ENCODE results near the gene AGBL4. TPM values are rescaled to one million over a fixed set of nuclear protein-coding genes. Genes with fewer than 3 reads are reported as not detected.

The AGBL4 gene
- total RNA-seq, 1 donor from 2014 or later = not detected

GRCh38 chr1:49226758-49227157 is 797.0 kb downstream of the AGBL4 start:
- H3K27ac Mint-ChIP-seq = no peak overlapping the region
- H3K4me1 Mint-ChIP-seq (ENCODE audit: low read depth) = no peaks in the 10 kb centered on the region
- no peak overlapping the region for H3K4me3 Mint-ChIP-seq
- no peaks in the 10 kb centered on the region for H3K27me3 Mint-ChIP-seq (ENCODE audit: insufficient read depth)
- intact Hi-C loops (cut with micrococcal nuclease) = no loop called here
- no peak for DNase-seq (ENCODE audit: low spot score)
- no peaks in the 10 kb centered on the region for H3K36me3 Mint-ChIP-seq (ENCODE audit: low read depth)
- H3K9me3 Mint-ChIP-seq = no peaks in the 10 kb centered on the region

GRCh38 chr1:49225464-49225863 is 798.3 kb downstream of the AGBL4 start:
- Mint-ChIP-seq H3K27ac (no peak overlapping the region), H3K36me3 (ENCODE audit: low read depth) (no peaks in the 10 kb centered on the region), H3K4me3 (no peak overlapping the region), H3K4me1 (ENCODE audit: low read depth) (no peaks in the 10 kb centered on the region), H3K27me3 (ENCODE audit: insufficient read depth) (no peaks in the 10 kb centered on the region), H3K9me3 (no peaks in the 10 kb centered on the region)
- intact Hi-C loops (cut with micrococcal nuclease) = no loop called here
- no peak for DNase-seq (ENCODE audit: low spot score)

- intact Hi-C loops (cut with micrococcal nuclease) = no loop called here
- no peak overlapping the region for H3K27ac Mint-ChIP-seq
- H3K9me3 Mint-ChIP-seq = no peaks in the 10 kb centered on the region
- H3K36me3 Mint-ChIP-seq (ENCODE audit: low read depth) = no peaks in the 10 kb centered on the region
- no peaks in the 10 kb centered on the region for H3K27me3 Mint-ChIP-seq (ENCODE audit: insufficient read depth)
- DNase-seq (ENCODE audit: low spot score) = no peak
- H3K4me3 Mint-ChIP-seq = no peak overlapping the region
- no peaks in the 10 kb centered on the region for H3K4me1 Mint-ChIP-seq (ENCODE audit: low read depth)
Observed at GRCh38 chr1:49213301-49213700, 810.5 kb downstream of the AGBL4 start.

GRCh38 chr1:49208712-49209111 is 815.0 kb downstream of the AGBL4 start:
- Mint-ChIP-seq H3K27ac (no peak overlapping the region), H3K9me3 (no peaks in the 10 kb centered on the region), H3K4me3 (no peak overlapping the region), H3K27me3 (ENCODE audit: insufficient read depth) (no peaks in the 10 kb centered on the region), H3K36me3 (ENCODE audit: low read depth) (no peaks in the 10 kb centered on the region), H3K4me1 (ENCODE audit: low read depth) (no peaks in the 10 kb centered on the region)
- no peak for DNase-seq (ENCODE audit: low spot score)
- intact Hi-C loops (cut with micrococcal nuclease) = no loop called here

GRCh38 chr1:49204720-49205119 is 819.0 kb downstream of the AGBL4 start:
- H3K4me3 Mint-ChIP-seq = no peak overlapping the region

GRCh38 chr1:49200738-49201137 is 823.0 kb downstream of the AGBL4 start:
- H3K4me1 Mint-ChIP-seq (ENCODE audit: low read depth) = no peaks in the 10 kb centered on the region
- intact Hi-C loops (cut with micrococcal nuclease) = no loop called here
- no peak for DNase-seq (ENCODE audit: low spot score)
- peaks cover 19% of the 10 kb centered on the region for H3K9me3 Mint-ChIP-seq
- H3K36me3 Mint-ChIP-seq (ENCODE audit: low read depth) = no peaks in the 10 kb centered on the region
- H3K27me3 Mint-ChIP-seq (ENCODE audit: insufficient read depth) = no peaks in the 10 kb centered on the region
- H3K4me3 Mint-ChIP-seq = no peak overlapping the region
- no peak overlapping the region for H3K27ac Mint-ChIP-seq

More at GRCh38 chr1:49204720-49205119, 819.0 kb downstream of the AGBL4 start:
- intact Hi-C loops (cut with micrococcal nuclease) = no loop called here
- no peaks in the 10 kb centered on the region for H3K27me3 Mint-ChIP-seq (ENCODE audit: insufficient read depth)
- no peak for DNase-seq (ENCODE audit: low spot score)
- H3K27ac Mint-ChIP-seq = no peak overlapping the region
- no peaks in the 10 kb centered on the region for H3K36me3 Mint-ChIP-seq (ENCODE audit: low read depth)
- peaks cover 7% of the 10 kb centered on the region for H3K9me3 Mint-ChIP-seq
- H3K4me1 Mint-ChIP-seq (ENCODE audit: low read depth) = no peaks in the 10 kb centered on the region

- Mint-ChIP-seq H3K4me1 (ENCODE audit: low read depth) (no peaks in the 10 kb centered on the region), H3K9me3 (peaks cover 27% of the 10 kb centered on the region), H3K36me3 (ENCODE audit: low read depth) (no peaks in the 10 kb centered on the region), H3K27me3 (ENCODE audit: insufficient read depth) (no peaks in the 10 kb centered on the region), H3K27ac (no peak overlapping the region), H3K4me3 (no peak overlapping the region)
- intact Hi-C loops (cut with micrococcal nuclease) = no loop called here
- DNase-seq (ENCODE audit: low spot score) = no peak
Observed at GRCh38 chr1:49199564-49199963, 824.2 kb downstream of the AGBL4 start.

GRCh38 chr1:49197081-49197480 is 826.7 kb downstream of the AGBL4 start:
- no peaks in the 10 kb centered on the region for H3K4me1 Mint-ChIP-seq (ENCODE audit: low read depth)
- peaks cover 27% of the 10 kb centered on the region for H3K9me3 Mint-ChIP-seq
- no peak for DNase-seq (ENCODE audit: low spot score)
- intact Hi-C loops (cut with micrococcal nuclease) = no loop called here
- no peaks in the 10 kb centered on the region for H3K36me3 Mint-ChIP-seq (ENCODE audit: low read depth)
- no peak overlapping the region for H3K27ac Mint-ChIP-seq
- H3K4me3 Mint-ChIP-seq = no peak overlapping the region
- no peaks in the 10 kb centered on the region for H3K27me3 Mint-ChIP-seq (ENCODE audit: insufficient read depth)

- Mint-ChIP-seq H3K27me3 (ENCODE audit: insufficient read depth) (no peaks in the 10 kb centered on the region), H3K9me3 (peaks cover 11% of the 10 kb centered on the region), H3K4me3 (no peak overlapping the region), H3K27ac (no peak overlapping the region), H3K36me3 (ENCODE audit: low read depth) (no peaks in the 10 kb centered on the region), H3K4me1 (ENCODE audit: low read depth) (no peaks in the 10 kb centered on the region)
- intact Hi-C loops (cut with micrococcal nuclease) = no loop called here
- no peak for DNase-seq (ENCODE audit: low spot score)
Observed at GRCh38 chr1:49190138-49190537, 833.6 kb downstream of the AGBL4 start.

GRCh38 chr1:49187056-49187455 is 836.7 kb downstream of the AGBL4 start:
- Mint-ChIP-seq H3K27me3 (ENCODE audit: insufficient read depth) (no peaks in the 10 kb centered on the region), H3K9me3 (peaks cover 8% of the 10 kb centered on the region), H3K36me3 (ENCODE audit: low read depth) (no peaks in the 10 kb centered on the region), H3K4me3 (no peak overlapping the region), H3K27ac (no peak overlapping the region), H3K4me1 (ENCODE audit: low read depth) (no peaks in the 10 kb centered on the region)
- intact Hi-C loops (cut with micrococcal nuclease) = no loop called here
- no peak for DNase-seq (ENCODE audit: low spot score)

- no peak for DNase-seq (ENCODE audit: low spot score)
- H3K27me3 Mint-ChIP-seq (ENCODE audit: insufficient read depth) = no peaks in the 10 kb centered on the region
- intact Hi-C loops (cut with micrococcal nuclease) = no loop called here
- H3K4me3 Mint-ChIP-seq = no peak overlapping the region
- H3K27ac Mint-ChIP-seq = no peak overlapping the region
- no peaks in the 10 kb centered on the region for H3K4me1 Mint-ChIP-seq (ENCODE audit: low read depth)
- H3K36me3 Mint-ChIP-seq (ENCODE audit: low read depth) = no peaks in the 10 kb centered on the region
- peaks cover 8% of the 10 kb centered on the region for H3K9me3 Mint-ChIP-seq
Observed at GRCh38 chr1:49185450-49185980, 838.2 kb downstream of the AGBL4 start.

- Mint-ChIP-seq H3K4me3 (no peak overlapping the region), H3K27me3 (ENCODE audit: insufficient read depth) (no peaks in the 10 kb centered on the region), H3K36me3 (ENCODE audit: low read depth) (no peaks in the 10 kb centered on the region), H3K27ac (no peak overlapping the region), H3K9me3 (peaks cover 8% of the 10 kb centered on the region), H3K4me1 (ENCODE audit: low read depth) (no peaks in the 10 kb centered on the region)
- no peak for DNase-seq (ENCODE audit: low spot score)
- intact Hi-C loops (cut with micrococcal nuclease) = no loop called here
Observed at GRCh38 chr1:49183489-49183888, 840.3 kb downstream of the AGBL4 start.

GRCh38 chr1:49181033-49181432 is 842.7 kb downstream of the AGBL4 start:
- Mint-ChIP-seq H3K4me3 (no peak overlapping the region), H3K36me3 (ENCODE audit: low read depth) (no peaks in the 10 kb centered on the region), H3K27me3 (ENCODE audit: insufficient read depth) (no peaks in the 10 kb centered on the region), H3K9me3 (peaks cover 8% of the 10 kb centered on the region), H3K4me1 (ENCODE audit: low read depth) (no peaks in the 10 kb centered on the region), H3K27ac (no peak overlapping the region)
- no peak for DNase-seq (ENCODE audit: low spot score)
- intact Hi-C loops (cut with micrococcal nuclease) = no loop called here

- Mint-ChIP-seq H3K27ac (no peak overlapping the region), H3K4me3 (no peak overlapping the region), H3K36me3 (ENCODE audit: low read depth) (no peaks in the 10 kb centered on the region), H3K4me1 (ENCODE audit: low read depth) (no peaks in the 10 kb centered on the region), H3K27me3 (ENCODE audit: insufficient read depth) (no peaks in the 10 kb centered on the region), H3K9me3 (no peaks in the 10 kb centered on the region)
- no peak for DNase-seq (ENCODE audit: low spot score)
- intact Hi-C loops (cut with micrococcal nuclease) = no loop called here
Observed at GRCh38 chr1:49171941-49172593, 851.7 kb downstream of the AGBL4 start.

Measured in activated T-helper 1 cell treated with anti-CD3 and anti-CD28 coated beads, Interleukin-12 subunit alpha, Interleukin-12 subunit beta, Interleukin-2, Interleukin-4 antibody, amounts not matched to agents 30 ng/mL and 10 ng/mL and 1 ng/mL, durations not matched to agents 14 hours and 24 hours and 36 hours (primary cell).